Measurements from ENCODE around the gene TOGARAM1.

- no peak for TF ChIP-seq EZH2 (IDR thresholded peaks at IDR 0.05)
- no peak for TF ChIP-seq POLR2AphosphoS5 (IDR thresholded peaks at IDR 0.05; ENCODE audit: borderline replicate concordance, low read depth, low read length)
Observed at GRCh38 chr14:44979740-44980356, 17.9 kb downstream of the TOGARAM1 start.

All from SK-N-MC (cell line).